Right lobe of liver (tissue), 6 donors: Measurements from ENCODE around the gene COX4I1. TPM values are rescaled to one million over a fixed set of nuclear protein-coding genes. Genes with fewer than 3 reads are reported as not detected.

ENCODE experiments used
- ATAC-seq, 4 donors: fragments of 200-7000 bp; cut with Tn5 transposase; one replicate each; pipeline ENCODE4 v1.9.1; 2020; ENCODE audit warnings: mild to moderate bottlenecking in 4 of 4, moderate library complexity in 4 of 4
- DNase-seq, 3 donors: peaks; one replicate each; pipeline ENCODE4 v3.0.0-alpha.2; 2020
- H3K27ac ChIP-seq, 3 donors: fragments of 200-600 bp; one replicate each; pipeline ENCODE4 v1.8.0; 2022
- H3K27me3 ChIP-seq, 2 donors: fragments of 200-600 bp; one replicate each; pipeline ENCODE4 v1.8.0; 2022
- H3K36me3 ChIP-seq, 4 donors: fragments of 200-600 bp; sonication (generic) in 1 of 4; one replicate each; pipeline versions ENCODE4 v1.5.1 to v1.8.0; 2017 to 2022; ENCODE audit warnings: control low read depth in 1 of 4
- H3K4me1 ChIP-seq, 4 donors: fragments of 200-600 bp; sonication (generic) in 1 of 4; one replicate each; pipeline versions ENCODE4 v1.5.1 to v1.8.0; 2017 to 2022; ENCODE audit warnings: control low read depth in 1 of 4
- H3K4me3 ChIP-seq, 3 donors: fragments of 200-600 bp; one replicate each; pipeline ENCODE4 v1.8.0; 2022
- H3K9me3 ChIP-seq, 4 donors: fragments of 200-600 bp; sonication (generic) in 1 of 4; one replicate each; pipeline versions ENCODE4 v1.5.1 to v1.8.0; 2017 to 2022; ENCODE audit warnings: control low read depth in 1 of 4
- CTCF ChIP-seq, 4 donors: fragments of 200-600 bp in 3 of 4; fragments of 450-650 bp in 1 of 4; IDR thresholded peaks; one replicate each; pipeline versions ENCODE4 v1.5.1 to v1.8.0; 2016 to 2022; ENCODE audit warnings: antibody characterized with exemption in 4 of 4, mild to moderate bottlenecking in 2 of 4
- POLR2A ChIP-seq: fragments of 450-650 bp; IDR thresholded peaks from one replicate; pipeline ENCODE4 v1.6.1; 2017; ENCODE audit warnings: antibody characterized with exemption, mild to moderate bottlenecking
- WGBS: methylation state at CpG from one replicate; pipeline ENCODE4 v1.1.6; 2018; ENCODE audit warnings: low coverage, low lambda C conversion rate; ENCODE audit not compliant: insufficient coverage; ENCODE audit errors: missing lambda C conversion rate; 5-methylcytosine and 5-hydroxymethylcytosine counted together
- intact Hi-C, 2 donors: fragments of 100-400 bp; cut with DNase I; formaldehyde crosslinking; loops; one replicate each; pipeline versions ENCODE4 v1.11.2 to v1.14.1; 2022
- total RNA-seq, 6 experiments: library from RNA; depleted of rRNA in 2 of 6; stranded (reverse); fragments of >200 nt in 2 of 6; fragmentation: NEBNext Ultra II Directional in 3 of 6; extraction: Animal tissue kit (Norgen Biotek cat#: 25700) in 3 of 6; gene quantifications; one replicate each; pipeline versions ENCODE4 v1.1.0 to v1.2.4, GENCODE V29; 2016 to 2023
- donor health status: DM: no; HTN: yes; CAD: no.
- donor health status: DM: no; HTN: no; CAD: no.
- donor health status: DM: no; HTN: no; CAD: no.
- donor health status: DM: no; HTN: yes; CAD: no.
- donor health status: DM: no; HTN: yes; CAD: no.

COX4I1 gene
- total RNA-seq, 6 experiments from 2014 or later = 247 to 417 (median 303) TPM

GRCh38 chr16:85789773-85790172 is 9.7 kb upstream of the COX4I1 start:
- no peak overlapping the region for H3K27ac ChIP-seq
- no peak overlapping the region for H3K4me3 ChIP-seq
- WGBS = 93% methylated on average over 6 of the region's 6 CpGs
- intact Hi-C loops = no loop called here
- TF ChIP-seq CTCF (IDR thresholded peaks at IDR 0.05) = no peak
- TF ChIP-seq POLR2A = no peak
- H3K9me3 ChIP-seq = no peaks in the 10 kb centered on the region
- H3K4me1 ChIP-seq = no peaks in the 10 kb centered on the region
- no peak for ATAC-seq
- no peaks in the 10 kb centered on the region for H3K27me3 ChIP-seq
- DNase-seq = no peak
- H3K36me3 ChIP-seq = peaks cover 4 to 18% (median 9%) of the 10 kb centered on the region in 4 donors

- H3K4me3 ChIP-seq = no peak overlapping the region
- no peaks in the 10 kb centered on the region for H3K9me3 ChIP-seq
- H3K4me1 ChIP-seq = peaks cover 0 to 14% (median 7%) of the 10 kb centered on the region in 4 donors
- DNase-seq (no peak), ATAC-seq (no peak)
- TF ChIP-seq POLR2A = no peak
- no peak for TF ChIP-seq CTCF (IDR thresholded peaks at IDR 0.05)
- intact Hi-C loops = no loop called here
- 91% methylated on average over 3 of the region's 5 CpGs for WGBS
- H3K27ac ChIP-seq = no peak overlapping the region
- no peaks in the 10 kb centered on the region for H3K27me3 ChIP-seq
- H3K36me3 ChIP-seq = peaks cover 0 to 4% (median under 1%) of the 10 kb centered on the region in 4 donors
These were observed 5.7 kb upstream of the COX4I1 start for GRCh38 chr16:85793662-85794298.

- Histone ChIP-seq H3K9me3 (no peaks in the 10 kb centered on the region), H3K27ac (no peak overlapping the region), H3K4me3 (no peak overlapping the region), H3K27me3 (no peaks in the 10 kb centered on the region), H3K36me3 (peaks cover 0 to 3% (median 0%) of the 10 kb centered on the region in 4 donors), H3K4me1 (peaks cover 0 to 14% (median 7%) of the 10 kb centered on the region in 4 donors)
- ATAC-seq (no peak), DNase-seq (no peak)
- WGBS = 88% methylated on average over 1 of the region's 8 CpGs
- TF ChIP-seq CTCF (IDR thresholded peaks at IDR 0.05) (no peak), POLR2A (no peak)
- intact Hi-C loops = no loop called here
These were observed 4.8 kb upstream of the COX4I1 start for GRCh38 chr16:85794696-85795095.

GRCh38 chr16:85796152-85796551 is 3.3 kb upstream of the COX4I1 start:
- ATAC-seq (no peak), DNase-seq (no peak)
- WGBS = 94% methylated on average over 6 of the region's 6 CpGs
- H3K4me3 ChIP-seq = no peak overlapping the region
- H3K4me1 ChIP-seq = peaks cover 0 to 22% (median 11%) of the 10 kb centered on the region in 4 donors
- TF ChIP-seq CTCF (IDR thresholded peaks at IDR 0.05) (no peak), POLR2A (no peak)
- intact Hi-C loops = no loop called here
- no peaks in the 10 kb centered on the region for H3K9me3 ChIP-seq
- no peaks in the 10 kb centered on the region for H3K27me3 ChIP-seq
- peaks cover 0 to 3% (median 0%) of the 10 kb centered on the region in 4 donors for H3K36me3 ChIP-seq
- no peak overlapping the region for H3K27ac ChIP-seq
